Inflammatory macrophage treated with lipopolysaccharide for 1 hour (primary cell): ENCODE measurements around the gene VPS52.
A peak's percentile ranks its signal among the peaks of the same experiment; 100 is the strongest.
"Not testable (repeated sequence)": the region's sequence is repeated elsewhere in the genome, so short reads cannot be mapped to it uniquely, and the experiment has no call there.

Source experiments
- DNase-seq, 2 donors: peaks; one replicate each; pipeline ENCODE4 v3.0.0-alpha.2; 2020 to 2022

VPS52 gene

GRCh38 chr6:33299237-33299944 is 27.7 kb upstream of the VPS52 start:
- peak; percentile 93 to 97 for DNase-seq

- DNase-seq = peak in 1 of 2 donors; percentile 57
Measured at GRCh38 chr6:33298773-33299236, 27.1 kb upstream of the VPS52 start, which contains the start of gene RGL2. Gene RGL2, minus strand, starts transcription at chr6:33298942. Its CDS starts 332 bp downstream, at chr6:33298610.

GRCh38 chr6:33297956-33298772 is 26.5 kb upstream of the VPS52 start:
- peak; percentile 74 for DNase-seq

GRCh38 chr6:33297406-33297955 is 25.8 kb upstream of the VPS52 start:
- peak in 1 of 2 donors; percentile 12 for DNase-seq

- DNase-seq = no peak
Measured at GRCh38 chr6:33296797-33297405, 25.2 kb upstream of the VPS52 start.

GRCh38 chr6:33295621-33296369 is 24.1 kb upstream of the VPS52 start:
- DNase-seq = no peak

GRCh38 chr6:33294086-33294823 is 22.6 kb upstream of the VPS52 start:
- no peak for DNase-seq

- DNase-seq = no peak
Measured at GRCh38 chr6:33292996-33293682, 21.5 kb upstream of the VPS52 start.

GRCh38 chr6:33290459-33290858 is 18.8 kb upstream of the VPS52 start:
- DNase-seq = no peak

- DNase-seq = no peak
Measured at GRCh38 chr6:33289784-33290315, 18.2 kb upstream of the VPS52 start.

- DNase-seq = peak; percentile 87
Measured at GRCh38 chr6:33288921-33289783, 17.5 kb upstream of the VPS52 start, which contains the start of the genes PFDN6 and WDR46. Gene PFDN6, plus strand, starts transcription at chr6:33289601. Its CDS starts 256 bp downstream, at chr6:33289857. Gene WDR46, minus strand, starts transcription at chr6:33289239. Its CDS starts 69 bp downstream, at chr6:33289170.

- DNase-seq = no peak
Measured at GRCh38 chr6:33288141-33288920, 16.7 kb upstream of the VPS52 start.

GRCh38 chr6:33286946-33287914 is 15.6 kb upstream of the VPS52 start:
- no peak for DNase-seq

GRCh38 chr6:33285214-33285613 is 13.5 kb upstream of the VPS52 start:
- DNase-seq = not testable (repeated sequence)

GRCh38 chr6:33280539-33280938 is 8.9 kb upstream of the VPS52 start:
- DNase-seq = no peak

GRCh38 chr6:33279971-33280511 is 8.4 kb upstream of the VPS52 start:
- DNase-seq = peak in 1 of 2 donors; percentile 41

GRCh38 chr6:33279257-33279695 is 7.6 kb upstream of the VPS52 start:
- peak in 1 of 2 donors; percentile 22 for DNase-seq
